Body of pancreas (tissue), 4 donors: Measurements from ENCODE around the gene RAB23. TPM values are rescaled to one million over a fixed set of nuclear protein-coding genes. Genes with fewer than 3 reads are reported as not detected.

Experiments
- ATAC-seq: fragments of 150-250 bp; one replicate; pipeline ENCODE4 v1.9.1; 2016
- DNase-seq, 4 donors: peaks; one replicate each; pipeline ENCODE4 v3.0.0-alpha.2; 2019
- H3K27ac ChIP-seq, 4 donors: fragments of 200-600 bp; sonication (generic); 1 replicate in 3 of 4; 2 replicates in 1 of 4; pipeline versions ENCODE4 v1.5.1 to v1.6.1; 2016 to 2019; ENCODE audit warnings: mild to moderate bottlenecking in 1 of 4, mixed read lengths in 1 of 4, moderate library complexity in 1 of 4
- H3K27me3 ChIP-seq, 2 donors: fragments of 200-600 bp; sonication (generic); one replicate each; pipeline ENCODE4 v1.6.0; 2016; ENCODE audit warnings: mild to moderate bottlenecking in 1 of 2
- H3K36me3 ChIP-seq, 2 donors: fragments of 200-600 bp; sonication (generic); replicated peaks in 1 of 2; 2 replicates each; pipeline ENCODE4 v1.5.1; 2016; ENCODE audit warnings: low read depth in 2 of 2; ENCODE audit not compliant: insufficient read depth in 1 of 2
- H3K4me1 ChIP-seq: fragments of 200-600 bp; sonication (generic); one replicate; pipeline ENCODE4 v1.6.0; 2016
- H3K4me3 ChIP-seq, 2 donors: fragments of 200-600 bp; sonication (generic); 1 replicate in 1 of 2; 2 replicates in 1 of 2; pipeline ENCODE4 v1.5.1; 2016 to 2019
- H3K9me3 ChIP-seq, 3 donors: fragments of 200-600 bp; sonication (generic); 1 replicate in 2 of 3; 2 replicates in 1 of 3; pipeline ENCODE4 v1.5.1; 2016
- POLR2A ChIP-seq, 3 donors: fragments of 450-650 bp; IDR thresholded peaks; one replicate each; pipeline ENCODE4 v1.6.1; 2016; ENCODE audit warnings: antibody characterized with exemption in 3 of 3, mild to moderate bottlenecking in 2 of 3
- WGBS, 2 donors: methylation state at CpG; one replicate each; pipeline ENCODE4 v1.1.5; 2017; 5-methylcytosine and 5-hydroxymethylcytosine counted together
- intact Hi-C: fragments of 100-400 bp; cut with DNase I; formaldehyde crosslinking; loops from one replicate; pipeline ENCODE4 v1.15.1; 2023
- total RNA-seq, 2 donors: library from RNA; depleted of rRNA; stranded (reverse); fragments of >200 nt; gene quantifications; one replicate each; pipeline ENCODE4 v1.1.0, GENCODE V29; 2016
- TF ChIP-seq, protein P1 (sequence below), 7 experiments: fragments of 450-650 bp in 4 of 7; fragments of 200-600 bp in 3 of 7; sonication (generic) in 3 of 7; IDR thresholded peaks; one replicate each; pipeline ENCODE4 v1.5.1; 2016 to 2019; ENCODE audit warnings: antibody characterized with exemption in 7 of 7

Gene RAB23
- total RNA-seq, 2 donors from 2014 or later, result 2.1 to 5.6 TPM

DNA sequence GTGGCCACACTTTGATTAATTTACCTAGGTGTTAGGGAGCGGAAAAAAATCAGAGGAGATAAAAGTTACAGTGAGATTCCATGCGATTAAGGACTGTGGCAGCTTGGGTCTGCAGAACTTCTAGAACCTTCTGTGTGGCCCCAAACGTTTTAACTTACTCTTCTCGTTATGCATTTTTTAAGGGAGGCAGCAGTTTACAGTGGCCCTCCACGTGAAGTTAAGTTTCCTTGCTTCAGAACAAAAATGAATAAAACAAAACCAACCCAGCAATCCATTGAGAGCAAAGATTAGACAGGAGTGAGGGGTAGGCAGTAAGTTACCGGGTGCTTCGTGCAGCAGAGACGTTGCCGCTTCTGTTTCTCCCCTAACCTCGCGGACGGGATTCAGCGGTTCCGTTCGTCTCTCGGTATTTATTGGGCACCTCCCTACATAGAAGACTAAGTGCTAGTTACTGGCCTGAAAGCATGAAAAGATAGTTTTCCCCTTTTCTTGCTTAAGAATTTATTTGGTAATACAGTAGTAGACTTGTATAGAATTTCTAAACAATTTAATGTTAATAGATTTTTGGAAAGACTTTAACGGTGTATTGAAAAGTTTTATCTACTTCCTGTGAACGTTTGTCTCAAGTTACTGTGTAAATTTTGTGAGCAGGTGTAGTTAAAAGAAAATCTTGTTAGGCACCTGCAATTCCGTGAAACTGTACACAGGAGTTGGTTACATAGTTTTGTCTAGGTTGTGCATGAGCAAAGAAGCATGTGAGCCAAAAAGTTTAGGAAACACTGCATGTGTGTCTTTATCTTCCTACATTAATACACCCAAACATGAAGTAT, 48.8 kb downstream of the RAB23 start:
- ATAC-seq (peak; percentile 1), DNase-seq (peak in 1 of 4 donors; percentile 25)
- Histone ChIP-seq H3K27me3 (no peaks in the 10 kb centered on the region), H3K4me3 (peak overlapping the region; percentile 41 to 73), H3K27ac (peak overlapping the region; percentile 48 to 87 (median 86)), H3K4me1 (peaks cover 11% of the 10 kb centered on the region), H3K36me3 (no peaks in the 10 kb centered on the region), H3K9me3 (no peaks in the 10 kb centered on the region)
- WGBS, 2 donors, result 4 to 7% methylated on average over 19 of the region's 19 CpGs
- TF ChIP-seq, protein P1, sequence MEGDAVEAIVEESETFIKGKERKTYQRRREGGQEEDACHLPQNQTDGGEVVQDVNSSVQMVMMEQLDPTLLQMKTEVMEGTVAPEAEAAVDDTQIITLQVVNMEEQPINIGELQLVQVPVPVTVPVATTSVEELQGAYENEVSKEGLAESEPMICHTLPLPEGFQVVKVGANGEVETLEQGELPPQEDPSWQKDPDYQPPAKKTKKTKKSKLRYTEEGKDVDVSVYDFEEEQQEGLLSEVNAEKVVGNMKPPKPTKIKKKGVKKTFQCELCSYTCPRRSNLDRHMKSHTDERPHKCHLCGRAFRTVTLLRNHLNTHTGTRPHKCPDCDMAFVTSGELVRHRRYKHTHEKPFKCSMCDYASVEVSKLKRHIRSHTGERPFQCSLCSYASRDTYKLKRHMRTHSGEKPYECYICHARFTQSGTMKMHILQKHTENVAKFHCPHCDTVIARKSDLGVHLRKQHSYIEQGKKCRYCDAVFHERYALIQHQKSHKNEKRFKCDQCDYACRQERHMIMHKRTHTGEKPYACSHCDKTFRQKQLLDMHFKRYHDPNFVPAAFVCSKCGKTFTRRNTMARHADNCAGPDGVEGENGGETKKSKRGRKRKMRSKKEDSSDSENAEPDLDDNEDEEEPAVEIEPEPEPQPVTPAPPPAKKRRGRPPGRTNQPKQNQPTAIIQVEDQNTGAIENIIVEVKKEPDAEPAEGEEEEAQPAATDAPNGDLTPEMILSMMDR (IDR thresholded peaks at IDR 0.05), result no peak
- TF ChIP-seq POLR2A (IDR thresholded peaks at IDR 0.05), result no peak
- intact Hi-C loops, result no loop called here

DNA sequence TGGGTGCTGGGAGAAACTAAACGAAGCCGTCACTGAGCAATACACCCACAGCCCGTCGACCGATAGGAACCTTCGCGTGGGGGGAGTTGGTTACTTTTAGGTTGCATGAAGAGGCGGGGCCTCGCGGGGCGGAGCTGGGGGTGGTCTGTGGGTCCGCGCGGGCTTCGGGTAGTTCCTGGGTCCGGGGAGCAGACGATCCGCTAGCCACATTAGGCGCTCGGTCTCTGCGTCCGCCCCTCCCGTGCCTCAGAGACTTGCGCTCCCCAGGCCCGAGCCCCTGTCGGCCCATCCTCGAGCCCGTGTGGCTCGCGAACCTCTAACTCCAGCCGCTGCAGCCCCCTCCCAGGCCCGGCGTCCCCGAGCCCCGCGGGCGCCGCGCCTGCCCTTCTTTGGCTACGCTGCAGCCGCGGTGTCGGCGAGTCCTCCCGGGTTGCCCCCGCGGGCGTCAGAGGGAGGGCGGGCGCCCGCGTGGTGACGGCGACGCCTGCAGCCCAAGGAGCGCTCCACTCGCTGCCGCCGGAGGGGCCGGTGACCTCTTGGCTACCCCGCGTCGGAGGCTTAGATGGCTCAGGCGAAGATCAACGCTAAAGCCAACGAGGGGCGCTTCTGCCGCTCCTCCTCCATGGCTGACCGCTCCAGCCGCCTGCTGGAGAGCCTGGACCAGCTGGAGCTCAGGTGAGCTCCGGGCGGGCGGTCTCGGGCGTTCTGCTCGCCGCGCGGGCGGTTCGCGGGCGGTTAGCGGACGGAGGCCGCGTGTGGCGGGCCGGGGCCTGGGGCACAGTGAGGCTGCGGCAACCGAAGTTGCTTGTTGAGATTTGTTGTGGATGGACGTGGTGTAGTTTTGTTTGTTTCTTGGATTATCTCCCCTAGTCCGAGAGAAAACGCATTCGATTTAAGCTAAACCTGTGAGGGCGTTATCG, 49.7 kb downstream of the RAB23 start, which contains the start of gene BAG2:
BAG2 (plus strand) TSS at position 191 of the 920 bp plus-strand sequence; CDS start at position 563, 372 bp downstream.
- Histone ChIP-seq H3K36me3 (no peaks in the 10 kb centered on the region), H3K27me3 (no peaks in the 10 kb centered on the region), H3K9me3 (no peaks in the 10 kb centered on the region), H3K4me1 (peaks cover 11% of the 10 kb centered on the region), H3K27ac (peak within 1 kb of the TSS; percentile 48 to 87 (median 86)), H3K4me3 (peak within 1 kb of the TSS; percentile 41 to 73)
- TF ChIP-seq, protein P1 (IDR thresholded peaks at IDR 0.05), result peak in 3 of 7 experiments; percentile 13 to 44 (median 36)
- peak; percentile 42 to 71 (median 61) for TF ChIP-seq POLR2A (IDR thresholded peaks at IDR 0.05)
- WGBS, 2 donors, result 0 to 1% methylated on average over 38 to 85 of the region's 97 CpGs
- intact Hi-C loops, result no loop called here
- DNase-seq, result peak; percentile 78 to 90 (median 84)
- ATAC-seq, result peak; percentile 90

DNA sequence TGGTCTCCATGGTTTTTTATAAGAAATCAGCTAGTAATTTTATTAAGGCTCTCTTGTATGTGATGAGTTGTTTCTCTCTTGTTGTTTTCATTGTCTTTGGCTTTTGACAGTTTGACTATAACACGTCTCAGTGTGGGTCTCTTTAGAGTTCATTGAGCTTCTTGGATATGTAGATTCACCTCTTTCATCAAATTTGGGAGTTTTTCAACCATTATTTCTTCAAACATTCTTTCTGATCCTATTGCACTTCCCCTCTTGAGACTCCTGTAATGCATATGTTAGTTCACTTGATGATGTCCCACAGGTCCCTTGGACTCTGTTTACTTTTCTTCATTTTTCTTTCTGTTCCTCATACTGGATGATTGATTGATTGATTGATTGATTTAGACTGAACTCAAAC, 57.0 kb downstream of the RAB23 start:
- 88 to 95% methylated on average over 1 of the region's 1 CpG for WGBS, 2 donors
- no peaks in the 10 kb centered on the region for H3K9me3 ChIP-seq
- H3K36me3 ChIP-seq, result no peaks in the 10 kb centered on the region
- H3K4me3 ChIP-seq, result no peak overlapping the region
- ATAC-seq (no peak), DNase-seq (no peak)
- no peak for TF ChIP-seq POLR2A (IDR thresholded peaks at IDR 0.05)
- TF ChIP-seq, protein P1 (IDR thresholded peaks at IDR 0.05), result no peak
- no peaks in the 10 kb centered on the region for H3K4me1 ChIP-seq
- H3K27ac ChIP-seq, result no peak overlapping the region
- no peaks in the 10 kb centered on the region for H3K27me3 ChIP-seq
- intact Hi-C loops, result no loop called here

DNA sequence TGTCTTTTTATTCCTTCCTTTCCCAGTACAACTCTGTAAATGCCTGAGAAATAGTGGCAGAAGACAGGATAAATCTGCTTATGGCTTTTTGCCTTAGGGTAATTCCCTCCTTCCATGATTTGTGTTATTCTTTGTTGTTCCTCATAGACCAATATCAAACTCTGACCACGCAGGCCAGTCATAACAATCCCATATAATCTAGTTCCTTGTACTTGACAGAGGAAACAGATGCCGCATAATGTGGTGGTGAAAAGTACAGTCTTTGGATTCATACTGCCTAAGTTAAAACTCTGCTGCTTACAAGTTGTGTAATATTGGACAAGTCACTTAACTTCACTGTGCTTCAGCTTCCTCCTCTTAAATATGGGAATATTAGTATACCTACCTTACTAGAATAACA, 58.2 kb downstream of the RAB23 start:
- WGBS, 2 donors, result 92 to 97% methylated on average over 2 of the region's 2 CpGs

More for the DNA sequence above, 58.2 kb downstream of the RAB23 start:
- Histone ChIP-seq H3K27me3 (no peaks in the 10 kb centered on the region), H3K9me3 (no peaks in the 10 kb centered on the region), H3K36me3 (no peaks in the 10 kb centered on the region), H3K4me3 (no peak overlapping the region), H3K27ac (no peak overlapping the region), H3K4me1 (no peaks in the 10 kb centered on the region)
- ATAC-seq, result no peak
- no peak for DNase-seq
- no peak for TF ChIP-seq POLR2A (IDR thresholded peaks at IDR 0.05)
- TF ChIP-seq, protein P1 (IDR thresholded peaks at IDR 0.05), result no peak
- intact Hi-C loops, result no loop called here
